Keratinocyte (primary cell): ENCODE measurements around the gene FARSB. TPM values are rescaled to one million over a fixed set of nuclear protein-coding genes. Genes with fewer than 3 reads are reported as not detected.

Source experiments
- DNase-seq: peaks from one replicate; pipeline ENCODE4 v3.0.0-alpha.2; 2011; ENCODE audit warnings: low read depth, missing footprints, low spot score
- FAIRE-seq: peaks from 2 replicates; lab custom pipeline; 2011; peaks lifted over from hg19 to GRCh38; lab: Jason Lieb, UNC
- H2AFZ ChIP-seq: 2 replicates; pipeline ENCODE4 v1.6.0; 2012; ENCODE audit warnings: low read length, control low read depth, inconsistent platforms; ENCODE audit not compliant: control insufficient read depth
- H3K27ac ChIP-seq: 2 replicates; pipeline ENCODE4 v1.5.1; 2011; ENCODE audit warnings: low read length; ENCODE audit not compliant: control insufficient read depth, insufficient read depth
- H3K27me3 ChIP-seq: 3 replicates; pipeline ENCODE4 v1.6.0; 2011; ENCODE audit warnings: low read length; ENCODE audit not compliant: control insufficient read depth, insufficient read depth; ENCODE audit errors: extremely low read depth
- H3K36me3 ChIP-seq, 2 experiments: 2 replicates in 1 of 2; 3 replicates in 1 of 2; pipeline ENCODE4 v1.5.1; 2011; ENCODE audit warnings: low read length in 2 of 2, mild to moderate bottlenecking in 1 of 2; ENCODE audit not compliant: control insufficient read depth in 2 of 2, insufficient read depth in 2 of 2; ENCODE audit errors: extremely low read depth in 1 of 2
- H3K4me1 ChIP-seq: 3 replicates; pipeline ENCODE4 v1.5.1; 2011; ENCODE audit warnings: low read length; ENCODE audit not compliant: control insufficient read depth, insufficient read depth; ENCODE audit errors: extremely low read depth
- H3K4me2 ChIP-seq: 3 replicates; pipeline ENCODE4 v1.6.0; 2011; ENCODE audit warnings: low read depth, low read length; ENCODE audit not compliant: control insufficient read depth, insufficient read depth; ENCODE audit errors: extremely low read depth
- H3K4me3 ChIP-seq, 3 experiments: fragments of 200-600 bp in 1 of 3; sonication (generic) in 1 of 3; 2 replicates in 2 of 3; 3 replicates in 1 of 3; pipeline ENCODE4 v1.5.1; 2011 to 2016; ENCODE audit warnings: low read length in 3 of 3, mild to moderate bottlenecking in 3 of 3, control low read depth in 2 of 3, inconsistent platforms in 1 of 3, low read depth in 1 of 3, mixed read lengths in 1 of 3, mixed run types in 1 of 3, moderate library complexity in 1 of 3; ENCODE audit not compliant: control insufficient read depth in 2 of 3, insufficient read depth in 2 of 3; ENCODE audit errors: extremely low read depth in 1 of 3
- H3K79me2 ChIP-seq: 2 replicates; pipeline ENCODE4 v1.6.0; 2012; ENCODE audit warnings: low read length; ENCODE audit not compliant: control insufficient read depth, insufficient read depth
- H3K9ac ChIP-seq: 3 replicates; pipeline ENCODE4 v1.6.0; 2011; ENCODE audit warnings: low read length; ENCODE audit not compliant: control insufficient read depth, insufficient read depth; ENCODE audit errors: extremely low read depth
- H3K9me1 ChIP-seq: 3 replicates; pipeline ENCODE4 v1.6.0; 2011; ENCODE audit warnings: low read length; ENCODE audit not compliant: control insufficient read depth, insufficient read depth; ENCODE audit errors: extremely low read depth
- H3K9me3 ChIP-seq: 2 replicates; pipeline ENCODE4 v1.5.1; 2012; ENCODE audit warnings: low read depth, low read length; ENCODE audit not compliant: control insufficient read depth
- H4K20me1 ChIP-seq: 3 replicates; pipeline ENCODE4 v1.6.0; 2011; ENCODE audit warnings: low read length; ENCODE audit not compliant: control insufficient read depth, insufficient read depth; ENCODE audit errors: extremely low read depth
- EZH2 ChIP-seq: IDR thresholded peaks from one replicate; pipeline ENCODE4 v1.6.1; 2012; ENCODE audit warnings: inconsistent platforms, mild to moderate bottlenecking, low read length, moderate library complexity
- dilution Hi-C: fragments of 300-500 bp; cut with MboI; formaldehyde crosslinking; loops from one replicate; pipeline ENCODE4 v1.7.0; 2020; ENCODE audit warnings: low sequenced_read_pairs; ENCODE audit not compliant: extremely low pct_ligation_motif_present
- polyA plus RNA-seq, 5 experiments: library from polyadenylated mRNA; depleted of rRNA in 3 of 5; stranded (reverse) in 3 of 5; stranded (forward) in 1 of 5; unstranded in 1 of 5; fragments of >200 nt; gene quantifications; 1 replicate in 1 of 5; 2 replicates in 3 of 5; 3 replicates in 1 of 5; pipeline versions ENCODE4 v1.2.1 to v1.2.3, GENCODE V29; 2011 to 2012; ENCODE audit warnings: missing spikeins in 2 of 5, low read depth in 1 of 5, low replicate concordance in 1 of 5
- TF ChIP-seq, protein P1 (sequence below), 3 experiments: IDR thresholded peaks in 1 of 3; conservative IDR thresholded peaks in 1 of 3; optimal IDR thresholded peaks in 1 of 3; 2 replicates in 2 of 3; 3 replicates in 1 of 3; pipeline versions ENCODE3 to v1.5.1; 2011; ENCODE audit warnings: low read length in 3 of 3, mild to moderate bottlenecking in 3 of 3, moderate library complexity in 2 of 3, control low read depth in 1 of 3, inconsistent platforms in 1 of 3; ENCODE audit not compliant: insufficient read depth in 2 of 3; ENCODE audit errors: extremely low read depth in 1 of 3

FARSB gene
- polyA plus RNA-seq, 1 donor (not counting 4 experiments of a cell fraction or from before 2014, with no cell fraction given), result 68.8 TPM

GRCh38 chr2:222609381-222609780, 46.5 kb downstream of the FARSB start:
- Histone ChIP-seq H2AFZ (no peak overlapping the region), H3K4me3 (no peak overlapping the region), H3K4me2 (no peak overlapping the region), H3K27me3 (no peaks in the 10 kb centered on the region), H3K27ac (no peak overlapping the region), H3K9me1 (no peaks in the 10 kb centered on the region), H3K79me2 (peaks cover 2% of the 10 kb centered on the region), H3K36me3 (peaks cover 17 to 19% of the 10 kb centered on the region in 2 experiments), H3K9me3 (no peaks in the 10 kb centered on the region), H4K20me1 (no peaks in the 10 kb centered on the region), H3K9ac (no peak overlapping the region), H3K4me1 (no peaks in the 10 kb centered on the region)
- FAIRE-seq (no peak), DNase-seq (no peak)
- TF ChIP-seq EZH2, result no peak
- TF ChIP-seq, protein P1, sequence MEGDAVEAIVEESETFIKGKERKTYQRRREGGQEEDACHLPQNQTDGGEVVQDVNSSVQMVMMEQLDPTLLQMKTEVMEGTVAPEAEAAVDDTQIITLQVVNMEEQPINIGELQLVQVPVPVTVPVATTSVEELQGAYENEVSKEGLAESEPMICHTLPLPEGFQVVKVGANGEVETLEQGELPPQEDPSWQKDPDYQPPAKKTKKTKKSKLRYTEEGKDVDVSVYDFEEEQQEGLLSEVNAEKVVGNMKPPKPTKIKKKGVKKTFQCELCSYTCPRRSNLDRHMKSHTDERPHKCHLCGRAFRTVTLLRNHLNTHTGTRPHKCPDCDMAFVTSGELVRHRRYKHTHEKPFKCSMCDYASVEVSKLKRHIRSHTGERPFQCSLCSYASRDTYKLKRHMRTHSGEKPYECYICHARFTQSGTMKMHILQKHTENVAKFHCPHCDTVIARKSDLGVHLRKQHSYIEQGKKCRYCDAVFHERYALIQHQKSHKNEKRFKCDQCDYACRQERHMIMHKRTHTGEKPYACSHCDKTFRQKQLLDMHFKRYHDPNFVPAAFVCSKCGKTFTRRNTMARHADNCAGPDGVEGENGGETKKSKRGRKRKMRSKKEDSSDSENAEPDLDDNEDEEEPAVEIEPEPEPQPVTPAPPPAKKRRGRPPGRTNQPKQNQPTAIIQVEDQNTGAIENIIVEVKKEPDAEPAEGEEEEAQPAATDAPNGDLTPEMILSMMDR (optimal IDR thresholded peaks at IDR 0.05 in 1 of 3, IDR thresholded peaks at IDR 0.05 in 1 of 3, conservative IDR thresholded peaks at IDR 0.05 in 1 of 3; ENCODE audit: extremely low read depth in 1 of 3, insufficient read depth in 2 of 3, low read length in 3 of 3), result no peak
- dilution Hi-C loops, result no loop called here

DNA sequence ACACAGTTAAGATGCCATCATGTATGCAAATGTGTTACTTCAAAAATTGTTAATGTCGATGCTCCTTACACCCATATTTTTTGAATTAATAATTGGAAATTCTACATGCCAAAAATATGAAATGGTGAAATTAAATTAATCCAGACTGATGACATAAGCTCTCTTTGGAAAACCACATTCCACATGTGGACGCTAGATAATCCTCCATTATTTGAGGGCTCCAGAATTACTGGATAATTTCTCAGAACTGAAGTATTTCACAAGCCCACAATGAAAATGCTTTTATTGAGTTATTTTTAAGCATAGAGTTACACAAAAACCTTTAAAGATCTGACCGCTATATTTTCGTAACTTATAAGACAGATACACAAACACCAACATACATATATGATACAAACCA, 47.8 kb downstream of the FARSB start:
- Histone ChIP-seq H3K36me3 (peaks cover 17% of the 10 kb centered on the region in 2 experiments), H3K4me1 (no peaks in the 10 kb centered on the region), H3K27me3 (no peaks in the 10 kb centered on the region), H3K27ac (no peak overlapping the region), H3K4me3 (no peak overlapping the region), H3K9me3 (no peaks in the 10 kb centered on the region), H4K20me1 (no peaks in the 10 kb centered on the region), H3K9me1 (no peaks in the 10 kb centered on the region), H3K9ac (no peak overlapping the region), H2AFZ (no peak overlapping the region), H3K79me2 (peaks cover 2% of the 10 kb centered on the region), H3K4me2 (no peak overlapping the region)
- no peak for TF ChIP-seq EZH2
- TF ChIP-seq, protein P1 (optimal IDR thresholded peaks at IDR 0.05 in 1 of 3, IDR thresholded peaks at IDR 0.05 in 1 of 3, conservative IDR thresholded peaks at IDR 0.05 in 1 of 3; ENCODE audit: extremely low read depth in 1 of 3, insufficient read depth in 2 of 3, low read length in 3 of 3), result no peak
- DNase-seq (no peak), FAIRE-seq (no peak)
- dilution Hi-C loops, result no loop called here
